HG03575 (cell line): ENCODE data around the gene PRKCB.

Experiments
- ATAC-seq: cut with Tn5 transposase; IDR thresholded peaks from one replicate; pipeline ENCODE4 v1.9.1; 2021; ENCODE audit not compliant: unreplicated experiment, insufficient number of reproducible peaks, low FRiP score; ENCODE audit errors: extremely low read depth

Gene PRKCB

DNA sequence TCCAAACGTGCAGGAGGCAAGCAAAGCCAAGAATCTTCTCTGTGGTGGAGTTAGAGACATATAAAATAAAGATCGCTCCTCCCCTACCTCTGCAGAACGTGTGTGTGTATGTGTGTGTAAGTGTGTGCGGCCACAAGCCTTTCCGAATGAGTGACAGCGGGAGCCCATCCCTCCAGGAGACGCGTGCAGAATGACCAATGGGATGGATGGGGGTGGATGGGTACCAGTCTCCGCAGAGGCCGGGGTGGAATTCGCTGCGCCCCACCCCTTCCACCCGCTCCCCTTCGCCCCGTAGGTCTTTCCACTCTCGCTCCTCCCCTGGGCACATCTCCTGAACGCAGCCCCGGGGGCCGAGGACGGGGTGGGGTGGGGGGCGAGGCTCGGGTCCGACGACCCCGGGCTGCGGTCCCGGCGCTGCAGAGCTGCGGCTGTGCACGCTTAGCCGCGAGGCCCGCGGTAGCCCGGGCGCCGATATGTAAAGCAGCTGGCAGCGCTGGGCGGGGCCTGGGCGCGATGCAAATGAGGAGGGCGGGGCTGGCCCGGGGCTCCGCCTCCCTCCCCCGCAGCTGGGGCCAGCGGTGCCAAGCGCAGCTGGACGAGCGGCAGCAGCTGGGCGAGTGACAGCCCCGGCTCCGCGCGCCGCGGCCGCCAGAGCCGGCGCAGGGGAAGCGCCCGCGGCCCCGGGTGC, at the start of gene PRKCB:
PRKCB (plus strand) TSS at position 594 of the 688 bp plus-strand sequence.
- ATAC-seq: no peak

DNA sequence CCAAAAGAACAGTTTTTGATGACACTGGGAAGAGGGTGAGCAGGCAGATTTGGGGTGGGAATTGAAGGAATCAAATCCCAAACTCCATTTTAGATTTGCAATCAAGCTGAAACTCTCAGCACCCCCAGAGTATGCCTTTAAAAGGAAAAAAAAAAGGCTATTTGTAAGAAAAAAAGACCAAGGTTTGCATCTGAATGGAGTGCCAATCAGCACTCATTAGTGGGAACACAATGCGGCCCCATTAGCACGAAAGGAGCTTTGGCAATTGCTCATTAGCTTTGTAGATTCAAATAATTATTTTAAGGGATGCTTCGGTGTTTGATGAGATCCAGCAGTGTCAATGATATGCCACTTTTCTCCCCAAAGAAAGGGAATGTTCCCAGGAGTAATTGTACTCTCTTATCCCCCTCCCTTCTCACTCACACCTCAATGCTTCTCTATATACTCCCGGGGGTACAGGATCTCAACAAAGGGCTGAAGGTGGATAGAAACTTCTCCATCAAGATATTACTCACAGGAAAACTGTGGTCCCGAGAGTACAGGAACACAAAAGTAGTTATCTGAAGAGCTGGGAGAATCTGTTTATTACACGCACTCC, 48.7 kb upstream of the PRKCB start:
- no peak for ATAC-seq

DNA sequence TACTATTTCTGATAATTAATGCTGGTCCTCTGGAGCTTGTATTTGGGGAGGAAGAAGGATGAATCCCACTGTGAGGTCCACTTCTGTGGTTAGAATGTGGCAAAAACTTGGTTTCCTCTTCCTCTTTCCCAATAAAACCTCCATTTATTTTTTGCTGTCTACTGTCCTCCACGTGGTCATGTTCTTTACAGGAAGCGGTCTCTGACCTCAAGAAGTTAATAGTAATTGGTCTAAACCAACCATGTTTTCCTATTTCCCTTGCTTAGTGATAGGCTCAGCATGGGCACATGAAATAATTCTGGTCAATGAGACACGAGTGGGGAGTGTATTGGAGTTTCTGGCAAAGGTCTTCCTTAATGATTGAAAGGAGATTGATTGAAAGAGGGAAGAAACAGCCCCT, 47.1 kb upstream of the PRKCB start:
- no peak for ATAC-seq

DNA sequence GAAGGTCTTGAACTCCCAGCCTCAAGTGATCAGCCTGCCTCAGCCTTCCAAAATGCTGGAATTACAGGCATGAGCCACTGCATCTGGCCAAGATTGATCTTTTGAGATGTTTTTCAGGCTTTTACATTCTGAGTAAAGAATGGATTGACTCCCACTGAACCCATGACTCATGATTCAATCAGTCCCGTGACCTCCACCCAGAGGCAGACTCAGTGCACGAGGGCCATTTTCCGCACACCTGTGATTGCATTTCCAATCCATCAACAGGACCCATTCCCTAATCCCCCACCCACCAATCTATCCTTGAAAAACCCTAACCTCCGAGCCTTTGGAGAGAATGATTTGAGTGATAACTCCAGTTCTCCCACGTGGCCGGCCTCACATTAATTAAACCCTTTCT, 40.4 kb upstream of the PRKCB start:
- ATAC-seq: no peak

GRCh38 chr16:23796941-23797340, 38.8 kb upstream of the PRKCB start:
- ATAC-seq: no peak

DNA sequence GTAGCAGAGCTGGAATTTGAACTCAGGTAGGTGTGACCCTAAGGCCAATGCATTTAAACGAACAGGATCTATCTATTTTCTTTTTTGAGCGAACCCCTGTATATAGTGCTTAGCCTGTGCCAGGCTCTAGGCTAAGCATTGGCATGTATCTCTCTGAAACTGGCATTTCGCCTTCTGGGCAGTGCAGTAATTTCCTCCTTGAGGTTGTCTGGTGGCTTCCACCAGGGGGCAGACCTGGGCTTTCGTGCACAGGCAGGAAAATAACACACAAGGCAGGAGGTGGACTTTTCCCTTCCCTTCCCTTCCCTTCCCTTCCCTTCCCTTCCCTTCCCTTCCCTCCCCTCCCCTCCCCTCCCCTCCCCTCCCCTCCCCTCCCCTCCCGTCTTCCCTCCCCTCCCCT, 34.4 kb upstream of the PRKCB start:
- ATAC-seq: no peak

DNA sequence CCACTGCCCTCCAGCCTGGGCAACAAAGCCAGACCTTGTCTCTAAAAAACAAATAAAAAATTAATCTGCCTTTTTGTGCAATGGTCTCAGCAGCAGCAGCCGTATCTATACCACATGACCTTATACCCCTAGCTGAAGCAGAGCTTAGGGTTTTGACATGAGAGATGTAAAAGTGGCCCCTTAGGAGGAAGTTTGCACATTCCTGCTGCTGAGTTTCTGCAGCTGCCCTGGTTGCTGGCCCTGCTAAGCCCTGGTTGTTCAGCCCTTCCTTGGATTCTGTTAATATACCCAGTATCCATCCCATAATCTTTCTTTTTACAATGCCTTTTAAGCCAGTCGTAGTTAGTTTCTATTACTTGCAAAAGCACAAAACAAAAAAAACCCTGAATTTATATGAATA, 33.0 kb upstream of the PRKCB start:
- ATAC-seq: no peak

GRCh38 chr16:23803591-23804123, 32.1 kb upstream of the PRKCB start:
- no peak for ATAC-seq

DNA sequence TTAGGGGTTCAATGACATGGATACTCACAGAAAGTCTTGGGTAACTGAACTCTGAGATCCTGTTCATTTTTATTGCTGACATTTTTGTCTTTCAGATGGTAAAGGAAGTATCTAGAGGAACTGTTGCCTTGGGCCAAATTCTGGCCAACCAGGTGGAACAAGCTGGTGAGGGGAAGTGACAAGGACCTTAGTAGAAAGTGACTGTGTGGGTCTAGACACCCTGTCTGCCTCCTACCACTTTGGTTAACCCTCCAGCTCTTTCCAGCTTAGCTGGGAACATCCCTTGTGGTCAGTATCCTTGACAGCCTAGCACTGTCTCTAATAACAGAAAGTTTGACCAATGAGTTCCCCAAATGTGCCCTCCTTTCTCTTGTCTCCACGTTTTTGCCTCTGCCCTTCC, 28.8 kb upstream of the PRKCB start:
- no peak for ATAC-seq

GRCh38 chr16:23821467-23821866, 14.3 kb upstream of the PRKCB start:
- no peak for ATAC-seq

GRCh38 chr16:23821875-23822688, 13.7 kb upstream of the PRKCB start:
- no peak for ATAC-seq

GRCh38 chr16:23823475-23824384, 12.1 kb upstream of the PRKCB start:
- no peak for ATAC-seq

- no peak for ATAC-seq
Observed at GRCh38 chr16:23824909-23825308, 10.9 kb upstream of the PRKCB start.

GRCh38 chr16:23826528-23827045, 9.2 kb upstream of the PRKCB start:
- no peak for ATAC-seq

- no peak for ATAC-seq
Observed at GRCh38 chr16:23827057-23827456, 8.7 kb upstream of the PRKCB start.

GRCh38 chr16:23829454-23829853, 6.3 kb upstream of the PRKCB start:
- ATAC-seq: no peak

DNA sequence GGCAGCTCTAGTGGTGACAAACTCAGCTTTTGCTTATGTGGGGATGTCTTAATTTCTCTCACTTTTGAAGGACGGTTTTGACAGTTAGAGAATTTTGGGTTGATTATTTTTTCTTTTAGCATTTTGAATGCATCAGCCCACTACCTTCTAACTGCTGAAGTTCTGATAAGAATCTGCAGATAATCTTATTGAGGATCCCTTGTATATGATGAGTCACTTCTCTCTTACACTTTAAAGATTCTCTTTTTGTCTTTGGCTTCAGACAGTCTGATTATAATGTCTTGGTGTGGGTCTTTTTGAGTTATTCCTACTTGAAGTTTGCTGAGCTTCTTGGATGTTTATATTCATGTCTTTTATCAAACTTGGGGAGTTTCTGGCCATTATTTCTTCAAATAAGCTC, 5.5 kb upstream of the PRKCB start:
- no peak for ATAC-seq

- no peak for ATAC-seq
Observed at GRCh38 chr16:23832882-23833281, 2.9 kb upstream of the PRKCB start.

DNA sequence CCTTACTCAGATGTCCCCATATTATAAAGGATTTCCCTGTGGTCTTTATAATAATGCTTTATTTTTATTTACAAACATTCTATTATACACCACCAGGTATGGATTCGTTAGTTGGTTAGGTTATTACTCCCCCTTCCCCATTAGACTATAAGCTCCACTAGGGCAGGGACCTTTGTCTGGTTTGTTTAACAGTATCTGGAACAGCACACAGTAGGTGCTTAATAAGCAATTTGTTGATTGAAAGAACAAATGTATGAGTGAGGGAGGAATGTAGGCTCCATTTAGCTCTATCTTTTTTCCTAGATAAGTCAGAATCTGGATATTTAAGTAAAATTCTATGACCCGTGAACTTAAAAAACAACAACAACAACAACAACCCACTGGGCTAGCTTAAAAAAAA, 2.3 kb upstream of the PRKCB start:
- ATAC-seq: no peak
